Lower leg skin (tissue), 4 donors: ENCODE data around the gene MNT. TPM values are rescaled to one million over a fixed set of nuclear protein-coding genes. Genes with fewer than 3 reads are reported as not detected.
A peak's percentile ranks its signal among the peaks of the same experiment; 100 is the strongest.

Source experiments
- DNase-seq, 2 donors: peaks; one replicate each; pipeline ENCODE4 v3.0.0-alpha.2; 2019; ENCODE audit warnings: low spot score in 2 of 2
- H3K4me3 ChIP-seq: fragments of 200-600 bp; sonication (generic); 2 replicates; pipeline ENCODE4 v1.5.1; 2017; ENCODE audit warnings: mild to moderate bottlenecking, low read depth; ENCODE audit not compliant: poor library complexity, severe bottlenecking
- POLR2A ChIP-seq, 2 donors: fragments of 450-650 bp; IDR thresholded peaks; one replicate each; pipeline ENCODE4 v1.6.1; 2016 to 2017; ENCODE audit warnings: antibody characterized with exemption in 2 of 2, mild to moderate bottlenecking in 1 of 2, moderate library complexity in 1 of 2
- WGBS, 2 donors: methylation state at CpG; one replicate each; pipeline ENCODE4 v1.1.5; 2018; 5-methylcytosine and 5-hydroxymethylcytosine counted together
- intact Hi-C: fragments of 100-400 bp; cut with DNase I; formaldehyde crosslinking; loops from one replicate; pipeline ENCODE4 v1.15.0; 2023; ENCODE audit warnings: low total_unique reads
- total RNA-seq, 4 donors: library from RNA; depleted of rRNA; stranded (reverse); fragments of >200 nt; gene quantifications; one replicate each; pipeline ENCODE4 v1.1.0, GENCODE V29; 2016
- TF ChIP-seq, protein P1 (sequence below), 3 donors: fragments of 450-650 bp; IDR thresholded peaks; one replicate each; pipeline ENCODE4 v1.5.1; 2016; ENCODE audit warnings: antibody characterized with exemption in 3 of 3, mild to moderate bottlenecking in 3 of 3, moderate library complexity in 2 of 3

The MNT gene
- total RNA-seq, 4 donors from 2014 or later, result 10.3 to 28.6 (median 15.4) TPM

- 0% methylated on average over 34 to 48 of the region's 48 CpGs for WGBS, 2 donors
- peak within 1 kb of the TSS; percentile 72 for H3K4me3 ChIP-seq
- TF ChIP-seq POLR2A (IDR thresholded peaks at IDR 0.05), result peak in 1 of 2 donors; percentile 34
- TF ChIP-seq, protein P1, sequence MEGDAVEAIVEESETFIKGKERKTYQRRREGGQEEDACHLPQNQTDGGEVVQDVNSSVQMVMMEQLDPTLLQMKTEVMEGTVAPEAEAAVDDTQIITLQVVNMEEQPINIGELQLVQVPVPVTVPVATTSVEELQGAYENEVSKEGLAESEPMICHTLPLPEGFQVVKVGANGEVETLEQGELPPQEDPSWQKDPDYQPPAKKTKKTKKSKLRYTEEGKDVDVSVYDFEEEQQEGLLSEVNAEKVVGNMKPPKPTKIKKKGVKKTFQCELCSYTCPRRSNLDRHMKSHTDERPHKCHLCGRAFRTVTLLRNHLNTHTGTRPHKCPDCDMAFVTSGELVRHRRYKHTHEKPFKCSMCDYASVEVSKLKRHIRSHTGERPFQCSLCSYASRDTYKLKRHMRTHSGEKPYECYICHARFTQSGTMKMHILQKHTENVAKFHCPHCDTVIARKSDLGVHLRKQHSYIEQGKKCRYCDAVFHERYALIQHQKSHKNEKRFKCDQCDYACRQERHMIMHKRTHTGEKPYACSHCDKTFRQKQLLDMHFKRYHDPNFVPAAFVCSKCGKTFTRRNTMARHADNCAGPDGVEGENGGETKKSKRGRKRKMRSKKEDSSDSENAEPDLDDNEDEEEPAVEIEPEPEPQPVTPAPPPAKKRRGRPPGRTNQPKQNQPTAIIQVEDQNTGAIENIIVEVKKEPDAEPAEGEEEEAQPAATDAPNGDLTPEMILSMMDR (IDR thresholded peaks at IDR 0.05), result no peak
- peak; percentile 87 to 97 for DNase-seq
- intact Hi-C loops, result no loop called here
Observed at GRCh38 chr17:2336215-2336851, 64.5 kb downstream of the MNT start, which contains the start of gene TSR1. TSS of gene TSR1 (minus strand) at chr17:2336457. CDS start at chr17:2336427, 30 bp downstream.

GRCh38 chr17:2335726-2336214, 65.1 kb downstream of the MNT start:
- TF ChIP-seq, protein P1 (IDR thresholded peaks at IDR 0.05), result no peak
- TF ChIP-seq POLR2A (IDR thresholded peaks at IDR 0.05), result no peak
- 2% methylated on average over 17 of the region's 17 CpGs for WGBS, 2 donors
- DNase-seq, result no peak

More at GRCh38 chr17:2335726-2336214, 65.1 kb downstream of the MNT start:
- H3K4me3 ChIP-seq, result peak overlapping the region; percentile 72
- intact Hi-C loops, result no loop called here

Other genes starting within 250 kb of the MNT start
- 10 to 100 TPM; 22.5 to 54.6 (median 29.5) TPM for gene SMG6, start 97.3 kb downstream of the MNT start, total RNA-seq
- 10 to 100 TPM in 3 of 4 donors, 1 to 10 TPM in 1; 1.4 to 14.4 (median 12.9) TPM for gene SRR, start 97.1 kb downstream of the MNT start, total RNA-seq
- 10 to 100 TPM; 40.0 to 48.0 (median 44.5) TPM for gene TSR1, start 64.6 kb downstream of the MNT start, total RNA-seq
- 10 to 100 TPM; 42.6 to 97.1 (median 56.5) TPM for gene SGSM2, start 63.6 kb downstream of the MNT start, total RNA-seq
- gene METTL16, start 110.8 kb upstream of the MNT start, total RNA-seq, result 10 to 100 TPM; 17.7 to 47.4 (median 38.5) TPM
- 100 to 1,000 TPM in 1 of 4 donors, 10 to 100 TPM in 3; 58.7 to 121 (median 94.6) TPM for gene PAFAH1B1, start 192.6 kb upstream of the MNT start, total RNA-seq